HepG2 (cell line): Measurements from ENCODE around the gene RAB6A. TPM values are rescaled to one million over a fixed set of nuclear protein-coding genes. Genes with fewer than 3 reads are reported as not detected.
A peak's percentile ranks its signal among the peaks of the same experiment; 100 is the strongest.

Experiments used
- ATF2 ChIP-seq: sonication (generic); formaldehyde crosslinking; IDR thresholded peaks from 2 replicates; pipeline ENCODE4 v1.4.0; 2020; ENCODE audit warnings: missing genetic modification reagents
- KDM4B ChIP-seq: sonication (generic); formaldehyde crosslinking; IDR thresholded peaks from 2 replicates; pipeline ENCODE4 v1.4.0; 2020; ENCODE audit warnings: missing genetic modification reagents
- KLF15 ChIP-seq: sonication (generic); formaldehyde crosslinking; IDR thresholded peaks from 2 replicates; pipeline ENCODE4 v1.8.1; 2023; ENCODE audit warnings: borderline replicate concordance, mild to moderate bottlenecking, inconsistent platforms, missing genetic modification reagents, mixed read lengths
- PAWR ChIP-seq: sonication (generic); formaldehyde crosslinking; IDR thresholded peaks from 2 replicates; pipeline ENCODE4 v1.4.0; 2020; ENCODE audit warnings: missing genetic modification reagents, mild to moderate bottlenecking, borderline replicate concordance
- TBL1XR1 ChIP-seq: fragments of 150-350 bp; IDR thresholded peaks from 2 replicates; pipeline ENCODE4 v1.6.1; 2014; ENCODE audit warnings: borderline replicate concordance, low read length; ENCODE audit not compliant: partially characterized antibody
- ZNF205 ChIP-seq: IDR thresholded peaks from 2 replicates; pipeline ENCODE4 v1.6.1; 2018; ENCODE audit warnings: missing biosample characterization, missing genetic modification reagents
- ZNF33B ChIP-seq: sonication (generic); formaldehyde crosslinking; IDR thresholded peaks from 2 replicates; pipeline ENCODE4 v1.5.1; 2020; ENCODE audit warnings: mild to moderate bottlenecking, missing genetic modification reagents
- ZNF496 ChIP-seq: sonication (generic); formaldehyde crosslinking; IDR thresholded peaks from 2 replicates; pipeline ENCODE4 v1.8.1; 2023; ENCODE audit warnings: mild to moderate bottlenecking, moderate library complexity, missing genetic modification reagents; ENCODE audit not compliant: insufficient replicate concordance
- ZNF567 ChIP-seq: sonication (generic); formaldehyde crosslinking; IDR thresholded peaks from 2 replicates; pipeline ENCODE4 v1.8.1; 2023; ENCODE audit warnings: mild to moderate bottlenecking, missing genetic modification reagents, borderline replicate concordance
- ZNF83 ChIP-seq: sonication (generic); formaldehyde crosslinking; IDR thresholded peaks from 2 replicates; pipeline ENCODE4 v1.4.0; 2020; ENCODE audit warnings: missing genetic modification reagents, mild to moderate bottlenecking, borderline replicate concordance
- polyA plus RNA-seq, 8 experiments: library from polyadenylated mRNA; depleted of rRNA in 3 of 8; stranded (reverse) in 7 of 8; unstranded in 1 of 8; fragments of >200 nt; fragmentation: Illumina TruSeq in 4 of 8; extraction: Trizol in 4 of 8; gene quantifications; 2 replicates each; pipeline versions ENCODE4 v1.2.1 to v1.2.3, GENCODE V29; 2011 to 2016; ENCODE audit warnings: low read depth in 4 of 8, missing spikeins in 1 of 8, mixed read lengths in 1 of 8; ENCODE audit not compliant: insufficient read depth in 1 of 8
- total RNA-seq, 5 experiments: library from RNA; depleted of rRNA; stranded (reverse); fragments of >200 nt; fragmentation: Illumina TruSeq; extraction: Trizol; gene quantifications; 2 replicates each; pipeline ENCODE4 v1.2.3, GENCODE V29; 2016; ENCODE audit warnings: low read depth in 1 of 5
- TF ChIP-seq, protein P1 (sequence below): sonication (generic); formaldehyde crosslinking; IDR thresholded peaks from 2 replicates; pipeline ENCODE4 v1.4.0; 2020; ENCODE audit warnings: mild to moderate bottlenecking, missing genetic modification reagents
- TF ChIP-seq, protein P2 (sequence below): sonication (generic); formaldehyde crosslinking; IDR thresholded peaks from 2 replicates; pipeline ENCODE4 v1.8.1; 2022; ENCODE audit warnings: low read depth, mild to moderate bottlenecking, missing genetic modification reagents
- TF ChIP-seq, protein P3 (sequence below): sonication (generic); formaldehyde crosslinking; IDR thresholded peaks from 2 replicates; pipeline ENCODE4 v1.4.0; 2020; ENCODE audit warnings: missing genetic modification reagents, borderline replicate concordance
- TF ChIP-seq, protein P4 (sequence below): sonication (generic); formaldehyde crosslinking; IDR thresholded peaks from 2 replicates; pipeline ENCODE4 v1.5.0; 2020; ENCODE audit warnings: mild to moderate bottlenecking, missing genetic modification reagents
- TF ChIP-seq, protein P5 (sequence below): IDR thresholded peaks from 2 replicates; pipeline ENCODE4 v1.6.1; 2016; ENCODE audit warnings: missing biosample characterization, missing genetic modification reagents, low read depth

The RAB6A gene
- total and polyA plus RNA-seq, 2 of the 13 experiments (the other 11 are each of a cell fraction or from before 2014, with no cell fraction given) = 74.3 to 121 TPM

DNA sequence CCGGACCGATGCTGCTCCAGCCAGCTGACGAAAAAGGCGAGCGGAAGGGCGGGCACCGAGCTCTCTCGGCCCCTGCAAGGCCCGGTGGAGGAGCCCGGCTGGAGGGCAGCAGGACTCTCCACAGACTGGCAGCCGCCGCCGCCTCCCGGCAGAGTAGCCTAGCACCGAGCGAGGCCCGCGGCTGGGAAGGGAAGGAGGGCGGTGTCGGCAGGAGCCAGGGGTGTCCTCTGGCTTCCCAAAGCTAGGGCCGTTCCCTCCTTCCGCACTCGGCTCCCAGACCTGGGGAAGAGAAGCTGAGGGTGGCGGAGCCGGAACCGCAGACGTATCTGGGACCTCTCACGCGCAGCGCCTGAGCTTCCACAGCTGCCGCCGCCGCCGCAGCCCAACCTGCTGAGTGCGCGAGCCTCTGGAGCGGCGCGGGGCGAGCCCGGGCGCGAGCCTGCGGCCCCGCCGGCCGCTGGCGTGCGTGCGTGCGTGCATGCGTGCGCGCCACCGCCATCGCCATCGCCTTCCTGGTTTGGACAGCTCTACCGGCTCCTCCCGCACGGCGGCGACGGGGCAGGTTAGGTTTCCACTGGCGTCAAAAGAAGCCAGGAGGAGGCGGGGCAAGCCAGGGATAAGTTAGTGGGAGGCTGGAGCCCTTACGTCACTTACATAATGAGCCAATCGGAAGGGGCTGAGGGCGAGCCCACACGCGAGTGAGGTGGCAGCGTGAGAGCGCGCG, at the start of gene RAB6A (continued):
- TF ChIP-seq ATF2 (CRISPR knock-in tag) (peak; percentile 91), ZNF567 (CRISPR knock-in tag) (no peak), KDM4B (no peak), ZNF83 (CRISPR knock-in tag) (0 out of 2 replicates have a peak, but pooled peaks have one; percentile 9), ZNF205 (CRISPR knock-in tag) (no peak), ZNF33B (CRISPR knock-in tag) (no peak), TBL1XR1 (no peak), KLF15 (CRISPR knock-in tag) (no peak), ZNF496 (no peak), PAWR (CRISPR knock-in tag) (no peak)
- TF ChIP-seq, protein P1, sequence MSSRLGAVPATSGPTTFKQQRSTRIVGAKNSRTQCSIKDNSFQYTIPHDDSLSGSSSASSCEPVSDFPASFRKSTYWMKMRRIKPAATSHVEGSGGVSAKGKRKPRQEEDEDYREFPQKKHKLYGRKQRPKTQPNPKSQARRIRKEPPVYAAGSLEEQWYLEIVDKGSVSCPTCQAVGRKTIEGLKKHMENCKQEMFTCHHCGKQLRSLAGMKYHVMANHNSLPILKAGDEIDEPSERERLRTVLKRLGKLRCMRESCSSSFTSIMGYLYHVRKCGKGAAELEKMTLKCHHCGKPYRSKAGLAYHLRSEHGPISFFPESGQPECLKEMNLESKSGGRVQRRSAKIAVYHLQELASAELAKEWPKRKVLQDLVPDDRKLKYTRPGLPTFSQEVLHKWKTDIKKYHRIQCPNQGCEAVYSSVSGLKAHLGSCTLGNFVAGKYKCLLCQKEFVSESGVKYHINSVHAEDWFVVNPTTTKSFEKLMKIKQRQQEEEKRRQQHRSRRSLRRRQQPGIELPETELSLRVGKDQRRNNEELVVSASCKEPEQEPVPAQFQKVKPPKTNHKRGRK (CRISPR knock-in tag) = no peak
- TF ChIP-seq, protein P2, sequence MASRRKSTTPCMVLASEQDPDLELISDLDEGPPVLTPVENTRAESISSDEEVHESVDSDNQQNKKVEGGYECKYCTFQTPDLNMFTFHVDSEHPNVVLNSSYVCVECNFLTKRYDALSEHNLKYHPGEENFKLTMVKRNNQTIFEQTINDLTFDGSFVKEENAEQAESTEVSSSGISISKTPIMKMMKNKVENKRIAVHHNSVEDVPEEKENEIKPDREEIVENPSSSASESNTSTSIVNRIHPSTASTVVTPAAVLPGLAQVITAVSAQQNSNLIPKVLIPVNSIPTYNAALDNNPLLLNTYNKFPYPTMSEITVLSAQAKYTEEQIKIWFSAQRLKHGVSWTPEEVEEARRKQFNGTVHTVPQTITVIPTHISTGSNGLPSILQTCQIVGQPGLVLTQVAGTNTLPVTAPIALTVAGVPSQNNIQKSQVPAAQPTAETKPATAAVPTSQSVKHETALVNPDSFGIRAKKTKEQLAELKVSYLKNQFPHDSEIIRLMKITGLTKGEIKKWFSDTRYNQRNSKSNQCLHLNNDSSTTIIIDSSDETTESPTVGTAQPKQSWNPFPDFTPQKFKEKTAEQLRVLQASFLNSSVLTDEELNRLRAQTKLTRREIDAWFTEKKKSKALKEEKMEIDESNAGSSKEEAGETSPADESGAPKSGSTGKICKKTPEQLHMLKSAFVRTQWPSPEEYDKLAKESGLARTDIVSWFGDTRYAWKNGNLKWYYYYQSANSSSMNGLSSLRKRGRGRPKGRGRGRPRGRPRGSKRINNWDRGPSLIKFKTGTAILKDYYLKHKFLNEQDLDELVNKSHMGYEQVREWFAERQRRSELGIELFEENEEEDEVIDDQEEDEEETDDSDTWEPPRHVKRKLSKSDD = 0 out of 2 replicates have a peak, but pooled peaks have one; percentile 41
- TF ChIP-seq, protein P3, sequence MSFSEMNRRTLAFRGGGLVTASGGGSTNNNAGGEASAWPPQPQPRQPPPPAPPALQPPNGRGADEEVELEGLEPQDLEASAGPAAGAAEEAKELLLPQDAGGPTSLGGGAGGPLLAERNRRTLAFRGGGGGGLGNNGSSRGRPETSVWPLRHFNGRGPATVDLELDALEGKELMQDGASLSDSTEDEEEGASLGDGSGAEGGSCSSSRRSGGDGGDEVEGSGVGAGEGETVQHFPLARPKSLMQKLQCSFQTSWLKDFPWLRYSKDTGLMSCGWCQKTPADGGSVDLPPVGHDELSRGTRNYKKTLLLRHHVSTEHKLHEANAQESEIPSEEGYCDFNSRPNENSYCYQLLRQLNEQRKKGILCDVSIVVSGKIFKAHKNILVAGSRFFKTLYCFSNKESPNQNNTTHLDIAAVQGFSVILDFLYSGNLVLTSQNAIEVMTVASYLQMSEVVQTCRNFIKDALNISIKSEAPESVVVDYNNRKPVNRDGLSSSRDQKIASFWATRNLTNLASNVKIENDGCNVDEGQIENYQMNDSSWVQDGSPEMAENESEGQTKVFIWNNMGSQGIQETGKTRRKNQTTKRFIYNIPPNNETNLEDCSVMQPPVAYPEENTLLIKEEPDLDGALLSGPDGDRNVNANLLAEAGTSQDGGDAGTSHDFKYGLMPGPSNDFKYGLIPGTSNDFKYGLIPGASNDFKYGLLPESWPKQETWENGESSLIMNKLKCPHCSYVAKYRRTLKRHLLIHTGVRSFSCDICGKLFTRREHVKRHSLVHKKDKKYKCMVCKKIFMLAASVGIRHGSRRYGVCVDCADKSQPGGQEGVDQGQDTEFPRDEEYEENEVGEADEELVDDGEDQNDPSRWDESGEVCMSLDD (CRISPR knock-in tag) = no peak
- TF ChIP-seq, protein P4, sequence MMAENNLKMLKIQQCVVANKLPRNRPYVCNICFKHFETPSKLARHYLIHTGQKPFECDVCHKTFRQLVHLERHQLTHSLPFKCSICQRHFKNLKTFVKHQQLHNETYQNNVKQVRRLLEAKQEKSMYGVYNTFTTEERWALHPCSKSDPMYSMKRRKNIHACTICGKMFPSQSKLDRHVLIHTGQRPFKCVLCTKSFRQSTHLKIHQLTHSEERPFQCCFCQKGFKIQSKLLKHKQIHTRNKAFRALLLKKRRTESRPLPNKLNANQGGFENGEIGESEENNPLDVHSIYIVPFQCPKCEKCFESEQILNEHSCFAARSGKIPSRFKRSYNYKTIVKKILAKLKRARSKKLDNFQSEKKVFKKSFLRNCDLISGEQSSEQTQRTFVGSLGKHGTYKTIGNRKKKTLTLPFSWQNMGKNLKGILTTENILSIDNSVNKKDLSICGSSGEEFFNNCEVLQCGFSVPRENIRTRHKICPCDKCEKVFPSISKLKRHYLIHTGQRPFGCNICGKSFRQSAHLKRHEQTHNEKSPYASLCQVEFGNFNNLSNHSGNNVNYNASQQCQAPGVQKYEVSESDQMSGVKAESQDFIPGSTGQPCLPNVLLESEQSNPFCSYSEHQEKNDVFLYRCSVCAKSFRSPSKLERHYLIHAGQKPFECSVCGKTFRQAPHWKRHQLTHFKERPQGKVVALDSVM (CRISPR knock-in tag) = peak; percentile 53; the same call in 1 of the 2 replicates
- TF ChIP-seq, protein P5, sequence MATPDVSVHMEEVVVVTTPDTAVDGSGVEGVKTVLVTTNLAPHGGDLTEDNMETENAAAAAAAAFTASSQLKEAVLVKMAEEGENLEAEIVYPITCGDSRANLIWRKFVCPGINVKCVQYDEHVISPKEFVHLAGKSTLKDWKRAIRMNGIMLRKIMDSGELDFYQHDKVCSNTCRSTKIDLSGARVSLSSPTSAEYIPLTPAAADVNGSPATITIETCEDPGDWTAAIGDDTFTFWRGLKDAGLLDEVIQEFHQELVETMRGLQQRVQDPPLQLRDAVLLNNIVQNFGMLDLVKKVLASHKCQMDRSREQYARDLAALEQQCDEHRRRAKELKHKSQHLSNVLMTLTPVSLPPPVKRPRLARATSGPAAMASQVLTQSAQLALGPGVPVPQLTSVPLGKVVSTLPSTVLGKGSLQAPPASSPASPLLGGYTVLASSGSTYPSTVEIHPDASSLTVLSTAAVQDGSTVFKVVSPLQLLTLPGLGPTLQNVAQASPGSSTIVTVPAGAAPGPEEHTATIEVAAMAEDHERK = peak; percentile 92
